HK-2 (cell line): ENCODE results near the gene SDHAF4.
"Not testable (repeated sequence)": the region's sequence is repeated elsewhere in the genome, so short reads cannot be mapped to it uniquely, and the experiment has no call there.

Experiments used
- DNase-seq: peaks from one replicate; pipeline ENCODE4 v3.0.0-alpha.2; 2018; ENCODE audit not compliant: unreplicated experiment

SDHAF4 gene

GRCh38 chr6:70592391-70593117 is 25.8 kb downstream of the SDHAF4 start:
- DNase-seq = no peak

DNA sequence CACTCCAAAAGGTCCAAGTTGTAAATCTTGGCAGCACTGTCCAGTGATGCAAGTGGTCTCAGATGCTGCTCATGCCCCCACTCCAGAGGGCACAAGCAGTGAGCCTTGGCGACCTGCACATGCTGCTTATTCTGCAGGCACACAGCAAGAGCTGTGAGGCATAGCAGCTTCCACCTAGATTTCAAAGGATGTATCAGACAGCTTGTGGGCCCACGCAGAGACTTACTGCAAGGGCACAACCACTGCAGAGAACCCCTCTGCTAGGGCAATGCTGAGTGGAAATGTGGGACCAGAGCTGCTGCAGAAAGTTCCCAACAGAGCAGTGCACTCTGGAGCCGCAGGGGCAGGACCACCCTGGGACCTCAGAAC is 26.4 kb downstream of the SDHAF4 start:
- DNase-seq = no peak

DNA sequence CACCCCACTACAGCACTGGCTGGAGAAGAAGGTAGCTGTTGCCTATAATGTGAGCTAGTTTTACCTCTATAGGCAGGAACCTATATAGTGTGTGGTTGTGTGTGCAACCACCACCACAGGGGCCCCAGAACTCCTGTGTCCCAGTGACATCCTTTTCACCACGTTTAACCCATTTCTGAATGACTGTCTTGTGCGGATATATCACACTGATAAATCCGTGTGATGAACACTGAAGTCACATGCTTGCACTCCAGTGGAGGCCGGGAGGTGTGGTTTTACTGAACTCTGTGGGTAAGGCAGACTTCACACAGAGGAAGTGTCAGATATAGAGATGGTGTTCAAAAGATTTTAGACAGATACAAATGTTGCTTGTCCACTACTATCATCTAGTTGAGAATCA is 32.5 kb downstream of the SDHAF4 start:
- no peak for DNase-seq

DNA sequence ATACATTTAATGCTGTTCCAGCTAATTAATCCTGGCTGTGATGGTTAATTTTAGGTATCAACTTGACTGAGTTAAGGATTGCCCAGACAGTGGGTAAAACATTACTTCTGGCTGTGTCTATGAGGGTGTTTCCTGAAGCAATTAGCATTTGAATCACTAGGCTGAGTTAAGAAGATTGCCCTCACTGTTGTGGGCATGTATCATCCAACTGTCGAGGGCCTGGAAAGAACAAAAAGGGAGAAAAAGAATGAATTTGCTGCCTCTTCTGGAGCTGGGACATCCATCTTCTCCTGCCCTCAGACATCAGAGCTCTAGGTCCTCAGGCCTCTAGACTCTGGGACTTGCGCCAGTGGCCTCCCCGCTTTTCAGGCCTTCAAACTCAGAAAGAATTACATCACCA is 34.3 kb downstream of the SDHAF4 start:
- no peak for DNase-seq

DNA sequence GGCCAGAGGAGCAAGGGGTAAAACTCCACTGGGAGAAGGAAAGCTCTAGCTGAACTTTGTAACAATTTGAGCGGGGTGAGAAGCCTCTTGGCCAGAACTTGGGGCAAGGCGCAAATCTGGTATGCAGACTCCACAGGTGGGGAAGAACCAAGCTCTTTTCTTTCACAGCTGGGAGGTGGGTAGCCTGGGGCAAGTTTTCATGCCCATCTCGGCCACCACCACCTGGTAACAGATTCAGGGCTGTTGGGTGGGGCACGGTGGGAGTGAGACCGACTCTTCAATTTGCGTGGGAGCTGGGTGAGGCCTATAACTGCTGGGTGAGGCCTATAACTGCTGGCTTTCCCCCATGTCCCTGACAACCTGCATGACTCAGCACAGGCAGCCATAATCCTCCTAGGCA is 37.5 kb downstream of the SDHAF4 start:
- DNase-seq = no peak

- not testable (repeated sequence) for DNase-seq
Observed at GRCh38 chr6:70607371-70607770, 40.6 kb downstream of the SDHAF4 start.

DNA sequence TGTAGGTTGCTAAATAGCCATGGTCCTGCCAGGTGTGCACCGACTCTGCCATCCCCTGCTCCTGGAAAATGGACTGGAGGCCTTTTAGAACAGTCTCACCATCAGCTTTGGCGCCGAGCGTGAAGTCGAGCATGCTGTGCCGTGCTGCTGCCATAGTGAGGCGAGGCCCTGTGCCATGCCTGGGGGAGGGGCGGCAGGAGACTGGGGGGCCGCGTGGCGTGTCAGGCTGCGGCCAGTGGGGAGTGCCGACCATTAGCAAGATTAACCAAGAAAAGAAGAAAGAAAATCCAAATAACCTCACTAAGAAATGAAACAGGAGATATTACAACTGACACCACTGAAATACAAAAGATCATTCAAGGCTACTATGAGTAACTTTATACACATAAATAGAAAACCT is 42.5 kb downstream of the SDHAF4 start:
- not testable (repeated sequence) for DNase-seq

DNA sequence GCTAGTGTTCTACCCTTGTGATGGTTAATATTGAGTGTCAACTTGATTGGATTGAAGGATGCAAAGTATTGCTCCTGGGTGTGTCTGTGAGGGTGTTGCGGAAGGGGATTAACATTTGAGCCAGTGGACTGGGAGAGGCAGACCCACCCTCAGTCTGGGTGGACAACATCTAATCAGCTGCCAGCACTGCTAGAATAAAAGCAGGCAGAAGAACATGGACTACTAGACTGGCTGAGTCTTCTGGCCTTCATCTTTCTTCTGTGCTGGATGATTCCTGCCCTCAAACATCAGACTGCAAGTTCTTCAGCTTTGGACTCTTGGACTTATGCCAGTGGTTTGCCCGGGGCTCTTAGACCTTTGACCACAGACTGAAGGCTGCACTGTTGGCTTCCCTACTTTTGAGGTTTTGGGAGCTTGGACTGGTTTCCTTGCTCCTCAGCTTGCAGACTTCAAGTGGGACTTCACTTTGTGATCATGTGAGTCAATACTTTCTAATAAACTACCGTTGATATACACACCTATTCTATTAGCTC is 50.1 kb downstream of the SDHAF4 start:
- no peak for DNase-seq

- DNase-seq = no peak
Observed at GRCh38 chr6:70620746-70621145, 54.0 kb downstream of the SDHAF4 start.

- no peak for DNase-seq
Observed at GRCh38 chr6:70622461-70622860, 55.7 kb downstream of the SDHAF4 start.

DNA sequence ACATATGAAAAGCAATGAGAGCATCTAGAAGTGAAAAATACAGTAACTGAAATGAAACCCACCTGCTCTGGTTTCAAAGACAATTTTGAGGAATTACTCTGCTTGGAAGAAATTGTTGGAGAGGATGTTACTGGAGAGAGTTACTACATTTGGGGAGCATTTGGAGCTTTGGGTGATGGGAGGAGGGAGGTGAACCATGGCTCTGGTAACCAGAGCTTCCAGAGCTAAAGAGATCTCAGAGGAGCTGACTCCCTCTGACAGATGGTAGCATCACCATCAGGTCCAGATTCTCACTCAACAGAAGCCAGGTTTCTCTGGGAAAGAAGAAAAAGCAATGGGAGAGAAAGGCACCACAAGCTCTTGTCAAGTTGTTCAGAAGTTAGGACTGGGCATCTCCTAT is 58.7 kb downstream of the SDHAF4 start:
- no peak for DNase-seq

DNA sequence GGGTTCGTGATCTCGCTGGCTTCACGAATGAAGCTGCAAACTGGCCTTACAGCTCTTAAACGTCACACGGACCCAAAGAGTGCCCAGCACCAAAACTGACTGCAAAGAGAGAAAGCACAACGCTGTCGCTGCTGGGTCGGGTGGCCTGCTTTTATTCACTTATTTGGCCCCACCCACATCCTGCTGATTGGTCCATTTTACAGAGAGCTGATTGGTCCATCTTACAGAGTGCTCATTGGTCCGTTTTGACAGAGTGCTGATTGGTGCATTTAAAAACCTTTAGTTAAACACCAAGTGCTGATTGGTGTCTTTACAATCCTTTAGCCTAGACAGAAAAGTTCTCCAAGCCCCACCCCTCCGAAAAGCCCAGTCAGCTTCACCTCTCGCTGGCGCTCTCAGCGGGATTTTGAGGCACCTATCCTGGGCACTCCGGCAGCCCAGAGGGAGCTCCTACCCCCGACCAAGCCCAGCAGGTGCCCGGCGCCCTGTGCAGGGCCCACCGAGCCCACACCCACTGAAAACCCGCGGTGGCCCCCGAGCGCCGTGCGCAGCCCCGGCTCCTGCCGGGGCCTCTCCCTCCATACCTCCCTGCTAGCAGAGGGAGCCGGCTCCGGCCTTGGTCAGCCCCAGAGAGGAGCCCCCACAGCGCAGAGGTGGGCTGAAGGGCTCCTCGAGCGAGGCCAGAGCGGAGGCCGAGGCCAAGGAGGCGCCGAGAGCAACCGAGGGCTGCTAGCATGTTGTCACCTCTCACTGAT is 60.9 kb downstream of the SDHAF4 start:
- DNase-seq = no peak

- DNase-seq = no peak
Observed at GRCh38 chr6:70629929-70630328, 63.2 kb downstream of the SDHAF4 start.

DNA sequence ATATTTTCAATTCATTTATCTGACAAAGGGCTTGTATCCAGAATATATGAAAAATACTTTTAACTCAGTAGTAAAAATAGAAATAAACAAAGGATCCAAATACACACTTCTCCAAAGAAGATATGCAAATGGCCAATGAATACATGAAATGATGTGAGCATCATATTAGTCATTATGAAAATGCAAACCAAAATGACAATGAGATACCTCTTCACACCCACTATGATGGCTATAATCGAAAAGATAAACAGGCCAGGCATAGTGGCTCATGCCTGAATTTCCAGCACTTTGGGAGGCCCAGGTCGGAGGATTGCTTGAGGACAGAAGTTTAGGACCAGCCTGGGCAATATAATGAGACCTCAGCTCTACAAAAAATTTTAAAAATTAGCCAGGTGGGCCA is 67.1 kb downstream of the SDHAF4 start:
- DNase-seq = no peak

DNA sequence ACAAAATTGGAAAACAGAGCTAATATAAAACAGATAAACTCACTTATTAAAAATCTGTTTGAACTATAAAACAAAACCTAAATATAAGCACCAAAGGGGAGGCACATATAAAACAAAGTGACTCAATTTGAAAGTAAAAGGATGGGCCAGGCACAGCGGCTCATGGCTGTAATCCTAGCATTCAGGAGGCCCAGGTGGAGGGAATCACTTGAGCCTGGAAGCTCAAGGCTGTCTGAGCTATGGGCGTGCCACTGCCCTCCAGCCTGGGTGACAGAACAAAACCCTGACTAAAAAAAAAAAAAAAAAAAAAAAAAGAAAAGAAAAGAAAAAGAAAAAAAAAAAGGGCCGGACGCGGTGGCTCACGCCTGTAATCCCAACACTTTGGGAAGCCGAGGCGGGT is 69.9 kb downstream of the SDHAF4 start:
- DNase-seq = no peak

GRCh38 chr6:70638468-70638867 is 71.7 kb downstream of the SDHAF4 start:
- no peak for DNase-seq
